ENCODE measurements around the gene CDC45.

DNA sequence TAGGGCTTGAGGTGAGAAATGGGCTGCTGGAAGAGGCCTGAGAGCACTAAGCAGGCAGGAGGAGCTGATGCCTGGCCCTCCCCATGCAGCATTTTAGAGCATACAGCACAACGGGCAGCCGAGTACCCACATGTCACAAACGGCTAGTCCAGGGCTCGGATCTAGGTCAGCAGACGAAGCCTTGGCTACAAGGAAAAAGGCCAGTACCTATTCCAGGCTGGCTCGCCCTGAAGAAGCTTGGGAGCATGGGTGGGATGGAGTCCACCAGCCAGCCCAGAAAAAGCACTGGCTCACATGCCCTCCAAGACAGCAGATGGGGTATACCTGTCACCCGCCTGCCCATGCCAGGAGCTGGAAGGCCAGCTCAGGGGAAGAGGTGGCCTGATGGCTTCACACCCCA is 10.3 kb upstream of the CDC45 start:
- TF ChIP-seq, protein P1, sequence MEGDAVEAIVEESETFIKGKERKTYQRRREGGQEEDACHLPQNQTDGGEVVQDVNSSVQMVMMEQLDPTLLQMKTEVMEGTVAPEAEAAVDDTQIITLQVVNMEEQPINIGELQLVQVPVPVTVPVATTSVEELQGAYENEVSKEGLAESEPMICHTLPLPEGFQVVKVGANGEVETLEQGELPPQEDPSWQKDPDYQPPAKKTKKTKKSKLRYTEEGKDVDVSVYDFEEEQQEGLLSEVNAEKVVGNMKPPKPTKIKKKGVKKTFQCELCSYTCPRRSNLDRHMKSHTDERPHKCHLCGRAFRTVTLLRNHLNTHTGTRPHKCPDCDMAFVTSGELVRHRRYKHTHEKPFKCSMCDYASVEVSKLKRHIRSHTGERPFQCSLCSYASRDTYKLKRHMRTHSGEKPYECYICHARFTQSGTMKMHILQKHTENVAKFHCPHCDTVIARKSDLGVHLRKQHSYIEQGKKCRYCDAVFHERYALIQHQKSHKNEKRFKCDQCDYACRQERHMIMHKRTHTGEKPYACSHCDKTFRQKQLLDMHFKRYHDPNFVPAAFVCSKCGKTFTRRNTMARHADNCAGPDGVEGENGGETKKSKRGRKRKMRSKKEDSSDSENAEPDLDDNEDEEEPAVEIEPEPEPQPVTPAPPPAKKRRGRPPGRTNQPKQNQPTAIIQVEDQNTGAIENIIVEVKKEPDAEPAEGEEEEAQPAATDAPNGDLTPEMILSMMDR (IDR thresholded peaks at IDR 0.05 in 4 of 5, conservative IDR thresholded peaks at IDR 0.05 in 1 of 5), result no peak
- no peak for TF ChIP-seq POLR2A (IDR thresholded peaks at IDR 0.05)
